Astrocyte (in vitro differentiated cells and primary cell): Measurements from ENCODE around the gene C5. TPM values are rescaled to one million over a fixed set of nuclear protein-coding genes. Genes with fewer than 3 reads are reported as not detected.

Experiments used
- DNase-seq: peaks from one replicate; pipeline ENCODE4 v3.0.0-alpha.2; 2010; ENCODE audit warnings: low read depth
- FAIRE-seq: peaks from 2 replicates; lab custom pipeline; 2011; peaks lifted over from hg19 to GRCh38; lab: Jason Lieb, UNC
- H2AFZ ChIP-seq: 2 replicates; pipeline ENCODE4 v1.6.0; 2012; ENCODE audit warnings: low read depth, low read length, inconsistent platforms
- H3K27ac ChIP-seq: 2 replicates; pipeline ENCODE4 v1.5.1; 2011; ENCODE audit warnings: low read depth, low read length, inconsistent platforms
- H3K27me3 ChIP-seq: 2 replicates; pipeline ENCODE4 v1.6.0; 2011; ENCODE audit warnings: low read length, inconsistent platforms; ENCODE audit not compliant: insufficient read depth
- H3K36me3 ChIP-seq: 2 replicates; pipeline ENCODE4 v1.5.1; 2011; ENCODE audit warnings: low read length, inconsistent platforms; ENCODE audit not compliant: insufficient read depth
- H3K4me1 ChIP-seq: 2 replicates; pipeline ENCODE4 v1.5.1; 2011; ENCODE audit warnings: low read length, inconsistent platforms; ENCODE audit not compliant: insufficient read depth
- H3K4me2 ChIP-seq: 2 replicates; pipeline ENCODE4 v1.6.0; 2012; ENCODE audit warnings: low read length, inconsistent platforms
- H3K4me3 ChIP-seq: 2 replicates; pipeline ENCODE4 v1.5.1; 2011; ENCODE audit warnings: low read depth, mild to moderate bottlenecking, low read length, inconsistent platforms; ENCODE audit not compliant: insufficient read depth
- H3K79me2 ChIP-seq: 2 replicates; pipeline ENCODE4 v1.6.0; 2012; ENCODE audit warnings: mild to moderate bottlenecking, low read length, inconsistent platforms; ENCODE audit not compliant: insufficient read depth
- H3K9ac ChIP-seq: 2 replicates; pipeline ENCODE4 v1.6.0; 2012; ENCODE audit warnings: mild to moderate bottlenecking, low read length, inconsistent platforms
- H3K9me3 ChIP-seq: 2 replicates; pipeline ENCODE4 v1.5.1; 2012; ENCODE audit warnings: low read depth, mild to moderate bottlenecking, low read length, inconsistent platforms; ENCODE audit not compliant: insufficient read depth
- H4K20me1 ChIP-seq: 2 replicates; pipeline ENCODE4 v1.6.0; 2012; ENCODE audit warnings: low read length, inconsistent platforms; ENCODE audit not compliant: insufficient read depth
- H3K27ac Mint-ChIP-seq: one replicate; pipeline ENCODE4 v1.8.0; 2021; ENCODE audit warnings: mild to moderate bottlenecking, mixed read lengths; ENCODE audit not compliant: unreplicated experiment
- H3K27me3 Mint-ChIP-seq: one replicate; pipeline ENCODE4 v1.8.0; 2021; ENCODE audit warnings: low read depth, mixed read lengths; ENCODE audit not compliant: unreplicated experiment
- H3K36me3 Mint-ChIP-seq: one replicate; pipeline ENCODE4 v1.8.0; 2021; ENCODE audit warnings: low read depth, mixed read lengths; ENCODE audit not compliant: unreplicated experiment
- H3K4me1 Mint-ChIP-seq: one replicate; pipeline ENCODE4 v1.8.0; 2021; ENCODE audit warnings: low read depth, mixed read lengths; ENCODE audit not compliant: unreplicated experiment
- H3K4me3 Mint-ChIP-seq: one replicate; pipeline ENCODE4 v1.8.0; 2021; ENCODE audit warnings: mild to moderate bottlenecking, moderate library complexity, mixed read lengths; ENCODE audit not compliant: unreplicated experiment
- H3K9me3 Mint-ChIP-seq: one replicate; pipeline ENCODE4 v1.8.0; 2021; ENCODE audit warnings: mild to moderate bottlenecking, mixed read lengths; ENCODE audit not compliant: unreplicated experiment
- EZH2 ChIP-seq: IDR thresholded peaks from 2 replicates; pipeline ENCODE4 v1.6.1; 2012; ENCODE audit warnings: mild to moderate bottlenecking, low read length, inconsistent platforms; ENCODE audit not compliant: insufficient read depth
- total RNA-seq: library from RNA; stranded (reverse); gene quantifications from 2 replicates; pipeline ENCODE4 v1.2.1, GENCODE V29; 2021
- TF ChIP-seq, protein P1 (sequence below): IDR thresholded peaks from 2 replicates; pipeline ENCODE4 v1.5.1; 2011; ENCODE audit warnings: low read depth, mild to moderate bottlenecking, inconsistent platforms, low read length, moderate library complexity; ENCODE audit not compliant: insufficient read depth

The C5 gene
- total RNA-seq, 1 donor from 2014 or later: 1.1 TPM

DNA sequence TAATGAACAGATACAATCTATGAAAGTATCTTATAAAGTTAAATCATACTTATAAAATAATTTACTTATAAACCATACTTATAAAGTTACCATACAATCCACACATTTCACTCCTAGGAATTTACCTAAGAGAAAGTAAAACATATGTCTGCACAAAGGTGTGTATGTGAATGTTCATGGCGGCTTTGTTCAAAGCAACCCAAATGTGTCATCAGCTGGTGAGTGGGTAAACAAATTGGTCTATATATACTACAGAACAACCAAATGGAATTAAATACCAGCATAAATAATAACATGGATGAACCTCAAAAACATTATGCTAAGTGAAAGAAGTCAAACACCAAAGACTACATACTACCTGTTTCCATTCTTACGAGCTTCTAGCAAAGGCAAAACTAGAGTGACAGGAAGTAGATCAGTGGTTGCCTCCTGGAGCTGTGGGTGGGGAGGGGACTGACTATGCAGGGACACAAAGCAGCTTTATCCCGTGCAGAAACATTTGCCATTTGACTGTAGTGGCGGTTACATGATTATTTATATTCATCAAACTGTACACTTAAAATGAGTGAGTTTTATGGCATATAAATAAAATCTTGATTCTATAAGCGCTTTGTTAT lies 134.1 kb downstream of the C5 start:
- Mint-ChIP-seq H3K4me1 (peaks cover 19% of the 10 kb centered on the region), H3K4me3 (no peak overlapping the region), H3K9me3 (peaks cover 2% of the 10 kb centered on the region), H3K36me3 (peaks cover 4% of the 10 kb centered on the region), H3K27ac (no peak overlapping the region), H3K27me3 (peaks cover 1% of the 10 kb centered on the region)
- Histone ChIP-seq H3K4me3 (no peak overlapping the region), H3K9me3 (no peaks in the 10 kb centered on the region), H3K36me3 (peaks cover 3% of the 10 kb centered on the region), H3K4me1 (peaks cover 8% of the 10 kb centered on the region), H3K4me2 (no peak overlapping the region), H4K20me1 (no peaks in the 10 kb centered on the region), H2AFZ (no peak overlapping the region), H3K27ac (no peak overlapping the region), H3K9ac (no peak overlapping the region), H3K79me2 (no peaks in the 10 kb centered on the region), H3K27me3 (no peaks in the 10 kb centered on the region)
- DNase-seq (no peak), FAIRE-seq (no peak)
- TF ChIP-seq, protein P1, sequence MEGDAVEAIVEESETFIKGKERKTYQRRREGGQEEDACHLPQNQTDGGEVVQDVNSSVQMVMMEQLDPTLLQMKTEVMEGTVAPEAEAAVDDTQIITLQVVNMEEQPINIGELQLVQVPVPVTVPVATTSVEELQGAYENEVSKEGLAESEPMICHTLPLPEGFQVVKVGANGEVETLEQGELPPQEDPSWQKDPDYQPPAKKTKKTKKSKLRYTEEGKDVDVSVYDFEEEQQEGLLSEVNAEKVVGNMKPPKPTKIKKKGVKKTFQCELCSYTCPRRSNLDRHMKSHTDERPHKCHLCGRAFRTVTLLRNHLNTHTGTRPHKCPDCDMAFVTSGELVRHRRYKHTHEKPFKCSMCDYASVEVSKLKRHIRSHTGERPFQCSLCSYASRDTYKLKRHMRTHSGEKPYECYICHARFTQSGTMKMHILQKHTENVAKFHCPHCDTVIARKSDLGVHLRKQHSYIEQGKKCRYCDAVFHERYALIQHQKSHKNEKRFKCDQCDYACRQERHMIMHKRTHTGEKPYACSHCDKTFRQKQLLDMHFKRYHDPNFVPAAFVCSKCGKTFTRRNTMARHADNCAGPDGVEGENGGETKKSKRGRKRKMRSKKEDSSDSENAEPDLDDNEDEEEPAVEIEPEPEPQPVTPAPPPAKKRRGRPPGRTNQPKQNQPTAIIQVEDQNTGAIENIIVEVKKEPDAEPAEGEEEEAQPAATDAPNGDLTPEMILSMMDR: no peak
- TF ChIP-seq EZH2: no peak

DNA sequence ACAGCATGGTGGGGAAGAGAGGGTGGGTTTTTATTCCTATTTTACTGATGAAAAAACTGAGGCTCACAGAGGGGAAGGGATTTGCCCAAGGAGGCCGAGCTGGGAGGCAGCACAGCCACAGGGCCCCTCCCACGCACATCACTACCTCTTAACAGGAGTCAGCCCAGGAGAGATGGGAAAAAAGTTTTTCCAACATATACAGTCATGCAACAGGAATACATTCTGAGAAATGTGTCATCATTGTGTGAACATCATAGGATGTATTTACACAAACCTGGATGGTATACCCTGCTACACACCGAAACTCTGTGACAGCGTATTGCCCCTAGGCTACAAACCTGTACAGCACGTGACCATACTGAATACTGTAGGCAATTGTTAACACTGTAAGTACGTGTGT lies 135.1 kb downstream of the C5 start:
- no peak overlapping the region for H3K9ac ChIP-seq
- no peaks in the 10 kb centered on the region for H4K20me1 ChIP-seq
- no peak overlapping the region for H2AFZ ChIP-seq
- no peak for DNase-seq
- Mint-ChIP-seq H3K4me1 (peaks cover 14% of the 10 kb centered on the region), H3K36me3 (peaks cover 4% of the 10 kb centered on the region), H3K4me3 (no peak overlapping the region), H3K9me3 (peaks cover 2% of the 10 kb centered on the region), H3K27me3 (peaks cover 3% of the 10 kb centered on the region), H3K27ac (no peak overlapping the region)
- H3K4me1 ChIP-seq: peaks cover 8% of the 10 kb centered on the region
- H3K79me2 ChIP-seq: no peaks in the 10 kb centered on the region
- H3K36me3 ChIP-seq: peaks cover 3% of the 10 kb centered on the region
- no peak for FAIRE-seq
- H3K27ac ChIP-seq: no peak overlapping the region
- no peaks in the 10 kb centered on the region for H3K9me3 ChIP-seq
- H3K4me3 ChIP-seq: no peak overlapping the region
- H3K27me3 ChIP-seq: no peaks in the 10 kb centered on the region
- H3K4me2 ChIP-seq: no peak overlapping the region
- TF ChIP-seq, protein P1: no peak
- no peak for TF ChIP-seq EZH2

DNA sequence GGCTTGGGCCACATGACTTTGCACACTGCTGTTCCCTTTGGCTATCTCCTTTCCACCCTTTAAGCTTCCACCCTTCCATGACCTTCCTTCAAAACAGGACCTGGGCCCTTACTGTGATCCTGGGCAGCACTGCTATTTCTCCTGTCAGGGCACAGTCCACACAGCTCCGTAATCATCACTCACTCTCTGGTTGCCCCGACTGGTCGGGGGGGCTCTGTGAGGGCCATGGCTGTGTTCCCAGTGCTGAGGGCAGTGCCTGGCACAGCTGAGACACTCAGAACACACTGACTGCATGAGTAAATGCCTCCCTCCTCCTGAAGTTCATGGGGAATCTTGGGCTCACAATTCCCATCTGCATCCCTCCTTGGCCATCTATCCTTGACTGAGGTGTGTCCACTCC lies 135.7 kb downstream of the C5 start:
- Histone ChIP-seq H3K4me3 (no peak overlapping the region), H3K27me3 (no peaks in the 10 kb centered on the region), H4K20me1 (no peaks in the 10 kb centered on the region), H3K27ac (no peak overlapping the region), H3K36me3 (peaks cover 3% of the 10 kb centered on the region), H3K4me1 (peaks cover 8% of the 10 kb centered on the region), H3K9ac (no peak overlapping the region), H3K9me3 (no peaks in the 10 kb centered on the region), H3K4me2 (no peak overlapping the region), H2AFZ (no peak overlapping the region), H3K79me2 (no peaks in the 10 kb centered on the region)
- H3K9me3 Mint-ChIP-seq: peaks cover 2% of the 10 kb centered on the region
- DNase-seq: no peak
- H3K27ac Mint-ChIP-seq: no peak overlapping the region
- H3K27me3 Mint-ChIP-seq: peaks cover 3% of the 10 kb centered on the region
- FAIRE-seq: no peak
- H3K36me3 Mint-ChIP-seq: peaks cover 5% of the 10 kb centered on the region
- TF ChIP-seq, protein P1: no peak
- TF ChIP-seq EZH2: no peak
- H3K4me1 Mint-ChIP-seq: peaks cover 9% of the 10 kb centered on the region
- no peak overlapping the region for H3K4me3 Mint-ChIP-seq
